ENCODE results near the gene TRIM44.

TRIM44 gene

GRCh38 chr11:35730254-35730653 lies 67.7 kb downstream of the TRIM44 start:
- Histone ChIP-seq H3F3A (ENCODE audit: insufficient read depth, low read length) (no peaks in the 10 kb centered on the region), H3K9ac (ENCODE audit: low read length) (no peak overlapping the region), H3K36me3 (ENCODE audit: insufficient read depth, low read length) (peaks cover 27% of the 10 kb centered on the region), H3K27ac (ENCODE audit: low read depth, low read length, poor library complexity, severe bottlenecking) (no peak overlapping the region), H3K9me2 (ENCODE audit: low read depth, low read length) (no peaks in the 10 kb centered on the region), H3K4me3 (ENCODE audit: low read depth, low read length, poor library complexity, severe bottlenecking) (no peak overlapping the region), H2AFZ (ENCODE audit: low read length) (no peak overlapping the region), H3K9me3 (ENCODE audit: low read length) (no peaks in the 10 kb centered on the region), H3K4me1 (ENCODE audit: insufficient read depth, low read length, severe bottlenecking) (no peaks in the 10 kb centered on the region), H4K20me1 (ENCODE audit: insufficient read depth, low read length) (no peaks in the 10 kb centered on the region), H3K79me2 (ENCODE audit: insufficient read depth, low read length) (no peaks in the 10 kb centered on the region), H3K4me2 (ENCODE audit: low read length) (no peak overlapping the region), H3K27me3 (ENCODE audit: insufficient read depth, low read length) (no peaks in the 10 kb centered on the region)
- TF ChIP-seq EZH2 (IDR thresholded peaks at IDR 0.05; ENCODE audit: borderline replicate concordance, low read length): no peak
- no peak for TF ChIP-seq CTCF (IDR thresholded peaks at IDR 0.05; ENCODE audit: low read length)

- Histone ChIP-seq H3K36me3 (ENCODE audit: insufficient read depth, low read length) (peaks cover 11% of the 10 kb centered on the region; the same call in 1 of the 2 replicates), H3K4me2 (ENCODE audit: low read length) (no peak overlapping the region), H3K79me2 (ENCODE audit: insufficient read depth, low read length) (no peaks in the 10 kb centered on the region), H3K9ac (ENCODE audit: low read length) (no peak overlapping the region), H3F3A (ENCODE audit: insufficient read depth, low read length) (no peaks in the 10 kb centered on the region), H2AFZ (ENCODE audit: low read length) (no peak overlapping the region), H3K4me1 (ENCODE audit: insufficient read depth, low read length, severe bottlenecking) (no peaks in the 10 kb centered on the region), H3K4me3 (ENCODE audit: low read depth, low read length, poor library complexity, severe bottlenecking) (no peak overlapping the region), H4K20me1 (ENCODE audit: insufficient read depth, low read length) (no peaks in the 10 kb centered on the region), H3K9me2 (ENCODE audit: low read depth, low read length) (no peaks in the 10 kb centered on the region), H3K9me3 (ENCODE audit: low read length) (no peaks in the 10 kb centered on the region), H3K27ac (ENCODE audit: low read depth, low read length, poor library complexity, severe bottlenecking) (no peak overlapping the region), H3K27me3 (ENCODE audit: insufficient read depth, low read length) (no peaks in the 10 kb centered on the region)
- TF ChIP-seq EZH2 (IDR thresholded peaks at IDR 0.05; ENCODE audit: borderline replicate concordance, low read length): no peak
- no peak for TF ChIP-seq CTCF (IDR thresholded peaks at IDR 0.05; ENCODE audit: low read length)
These were observed 72.3 kb downstream of the TRIM44 start for GRCh38 chr11:35734669-35735410.

GRCh38 chr11:35735411-35735810 lies 72.8 kb downstream of the TRIM44 start:
- Histone ChIP-seq H3F3A (ENCODE audit: insufficient read depth, low read length) (no peaks in the 10 kb centered on the region), H3K9me3 (ENCODE audit: low read length) (no peaks in the 10 kb centered on the region), H4K20me1 (ENCODE audit: insufficient read depth, low read length) (no peaks in the 10 kb centered on the region), H3K4me3 (ENCODE audit: low read depth, low read length, poor library complexity, severe bottlenecking) (no peak overlapping the region), H3K79me2 (ENCODE audit: insufficient read depth, low read length) (no peaks in the 10 kb centered on the region), H3K27ac (ENCODE audit: low read depth, low read length, poor library complexity, severe bottlenecking) (no peak overlapping the region), H3K9me2 (ENCODE audit: low read depth, low read length) (no peaks in the 10 kb centered on the region), H3K27me3 (ENCODE audit: insufficient read depth, low read length) (no peaks in the 10 kb centered on the region), H2AFZ (ENCODE audit: low read length) (no peak overlapping the region), H3K4me1 (ENCODE audit: insufficient read depth, low read length, severe bottlenecking) (no peaks in the 10 kb centered on the region), H3K4me2 (ENCODE audit: low read length) (no peak overlapping the region), H3K9ac (ENCODE audit: low read length) (no peak overlapping the region), H3K36me3 (ENCODE audit: insufficient read depth, low read length) (peaks cover 11% of the 10 kb centered on the region; the same call in 1 of the 2 replicates)
- TF ChIP-seq EZH2 (IDR thresholded peaks at IDR 0.05; ENCODE audit: borderline replicate concordance, low read length) (no peak), CTCF (IDR thresholded peaks at IDR 0.05; ENCODE audit: low read length) (no peak)

Measured in OCI-LY1 (cell line).